ENCODE measurements around the gene PADI3. TPM values are rescaled to one million over a fixed set of nuclear protein-coding genes. Genes with fewer than 3 reads are reported as not detected.

Gene PADI3, protein sequence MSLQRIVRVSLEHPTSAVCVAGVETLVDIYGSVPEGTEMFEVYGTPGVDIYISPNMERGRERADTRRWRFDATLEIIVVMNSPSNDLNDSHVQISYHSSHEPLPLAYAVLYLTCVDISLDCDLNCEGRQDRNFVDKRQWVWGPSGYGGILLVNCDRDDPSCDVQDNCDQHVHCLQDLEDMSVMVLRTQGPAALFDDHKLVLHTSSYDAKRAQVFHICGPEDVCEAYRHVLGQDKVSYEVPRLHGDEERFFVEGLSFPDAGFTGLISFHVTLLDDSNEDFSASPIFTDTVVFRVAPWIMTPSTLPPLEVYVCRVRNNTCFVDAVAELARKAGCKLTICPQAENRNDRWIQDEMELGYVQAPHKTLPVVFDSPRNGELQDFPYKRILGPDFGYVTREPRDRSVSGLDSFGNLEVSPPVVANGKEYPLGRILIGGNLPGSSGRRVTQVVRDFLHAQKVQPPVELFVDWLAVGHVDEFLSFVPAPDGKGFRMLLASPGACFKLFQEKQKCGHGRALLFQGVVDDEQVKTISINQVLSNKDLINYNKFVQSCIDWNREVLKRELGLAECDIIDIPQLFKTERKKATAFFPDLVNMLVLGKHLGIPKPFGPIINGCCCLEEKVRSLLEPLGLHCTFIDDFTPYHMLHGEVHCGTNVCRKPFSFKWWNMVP
- 10 to 100 TPM; 14.1 to 31.0 TPM for polyA plus RNA-seq

DNA sequence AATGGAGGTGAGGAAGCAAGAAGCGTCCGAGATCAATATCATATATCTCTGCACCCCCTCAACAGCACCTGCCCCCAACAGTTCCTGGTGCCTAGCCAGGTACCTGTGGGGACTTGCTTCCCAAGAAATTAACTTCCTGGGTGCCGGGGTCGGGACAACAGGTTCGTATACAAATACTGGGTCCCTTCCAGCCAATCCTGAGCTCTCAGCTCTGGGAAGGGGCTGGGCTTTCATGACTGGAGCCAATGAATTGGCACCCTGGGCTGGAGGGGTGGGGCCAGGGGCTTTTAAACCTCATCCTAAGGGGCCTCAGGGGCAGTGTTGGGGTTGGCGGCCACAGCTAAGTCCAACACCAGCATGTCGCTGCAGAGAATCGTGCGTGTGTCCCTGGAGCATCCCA, at the start of gene PADI3:
PADI3 (plus strand) TSS at position 318 of the 400 bp plus-strand sequence; CDS start at position 358, 40 bp downstream.
- peaks cover 4 to 19% of the 10 kb centered on the region in 2 donors for H3K4me1 ChIP-seq (ENCODE audit: control insufficient read depth in 2 of 2, insufficient read depth in 2 of 2, low read length in 1 of 2)
- H3K9me3 ChIP-seq (ENCODE audit: control insufficient read depth in 2 of 2, insufficient read depth in 1 of 2, low read depth in 1 of 2, low read length in 1 of 2): no peaks in the 10 kb centered on the region
- no peak within 1 kb of the TSS for H3K4me3 ChIP-seq (ENCODE audit: low read depth in 1 of 2, low read length in 2 of 2)
- H3K36me3 ChIP-seq (ENCODE audit: control insufficient read depth in 2 of 2, insufficient read depth in 2 of 2, low read length in 1 of 2): peaks cover 0 to 6% of the 10 kb centered on the region in 2 donors
- 72 to 74% methylated on average over 9 of the region's 9 CpGs for WGBS, 2 donors
- H3K27me3 ChIP-seq (ENCODE audit: control insufficient read depth in 1 of 2, insufficient read depth in 2 of 2, low read length in 2 of 2): no peaks in the 10 kb centered on the region
- peak within 1 kb of the TSS in 1 of 2 donors; percentile 28 for H3K27ac ChIP-seq (ENCODE audit: low read depth in 2 of 2, low read length in 1 of 2)

DNA sequence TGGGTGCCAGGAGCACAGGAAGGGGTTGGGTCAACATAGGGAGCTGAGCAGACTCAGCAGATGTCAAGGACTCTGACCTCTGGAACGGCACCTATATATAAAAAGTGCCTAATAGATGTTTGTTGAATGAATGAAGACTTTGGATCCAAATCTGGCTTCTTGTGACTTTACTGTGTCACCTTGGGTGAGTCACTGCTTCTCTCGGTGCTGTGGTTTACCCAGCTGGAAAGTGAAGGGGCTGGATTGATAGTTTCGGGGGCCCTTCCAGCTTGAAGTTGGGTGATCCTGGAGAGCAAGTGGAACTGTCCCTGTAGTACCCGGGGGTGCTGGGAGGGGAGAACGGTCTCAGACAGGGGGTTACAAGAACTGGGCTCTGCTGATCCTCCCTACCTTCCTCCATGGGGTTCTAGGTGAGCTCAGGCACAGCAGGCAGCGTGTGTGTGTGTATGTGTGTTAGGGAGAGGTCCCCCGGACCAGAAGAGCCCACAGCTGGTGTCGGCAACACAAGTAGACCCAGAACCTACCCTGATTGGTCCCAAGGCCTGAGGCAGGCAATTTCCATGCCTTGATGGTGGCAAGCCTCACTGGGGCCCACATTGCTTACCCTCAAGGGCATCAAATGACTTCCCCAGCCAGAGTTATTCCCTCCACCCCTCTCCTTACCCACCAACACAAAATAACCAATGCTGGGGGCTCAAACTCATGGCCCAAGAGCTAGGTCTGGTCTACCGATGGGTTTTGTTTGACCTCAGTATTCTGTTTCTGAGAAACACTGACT, 49.4 kb upstream of the PADI3 start:
- Histone ChIP-seq H3K4me1 (ENCODE audit: control insufficient read depth in 2 of 2, insufficient read depth in 2 of 2, low read length in 1 of 2) (peaks cover 0 to 3% of the 10 kb centered on the region in 2 donors), H3K27me3 (ENCODE audit: control insufficient read depth in 1 of 2, insufficient read depth in 2 of 2, low read length in 2 of 2) (no peaks in the 10 kb centered on the region), H3K9me3 (ENCODE audit: control insufficient read depth in 2 of 2, insufficient read depth in 1 of 2, low read depth in 1 of 2, low read length in 1 of 2) (peaks cover 0 to 5% of the 10 kb centered on the region in 2 donors), H3K4me3 (ENCODE audit: low read depth in 1 of 2, low read length in 2 of 2) (no peak overlapping the region), H3K36me3 (ENCODE audit: control insufficient read depth in 2 of 2, insufficient read depth in 2 of 2, low read length in 1 of 2) (no peaks in the 10 kb centered on the region), H3K27ac (ENCODE audit: low read depth in 2 of 2, low read length in 1 of 2) (no peak overlapping the region)
- 76 to 78% methylated on average over 9 of the region's 9 CpGs for WGBS, 2 donors

DNA sequence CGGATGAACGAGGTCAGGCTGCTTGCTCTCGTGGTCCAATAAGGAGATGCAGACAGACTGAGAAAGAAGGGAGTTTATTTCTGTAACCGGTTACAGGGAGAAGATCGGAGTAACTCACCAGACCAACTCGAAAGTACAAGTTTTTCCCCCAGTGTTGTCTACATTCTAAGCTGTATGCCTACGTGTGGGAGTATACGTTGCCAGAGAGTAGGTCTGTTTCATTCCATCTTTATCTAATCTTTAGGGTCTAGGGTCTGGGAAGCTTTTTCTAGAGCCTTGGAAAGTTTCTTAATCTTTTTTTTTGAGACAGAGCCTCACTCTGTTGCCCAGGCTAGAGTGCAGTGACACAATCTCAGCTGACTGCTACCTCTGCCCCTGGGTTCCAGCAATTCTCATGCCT, 48.7 kb upstream of the PADI3 start:
- no peaks in the 10 kb centered on the region for H3K36me3 ChIP-seq (ENCODE audit: control insufficient read depth in 2 of 2, insufficient read depth in 2 of 2, low read length in 1 of 2)
- 72 to 76% methylated on average over 8 of the region's 8 CpGs for WGBS, 2 donors
- H3K4me3 ChIP-seq (ENCODE audit: low read depth in 1 of 2, low read length in 2 of 2): no peak overlapping the region
- no peaks in the 10 kb centered on the region for H3K27me3 ChIP-seq (ENCODE audit: control insufficient read depth in 1 of 2, insufficient read depth in 2 of 2, low read length in 2 of 2)
- H3K27ac ChIP-seq (ENCODE audit: low read depth in 2 of 2, low read length in 1 of 2): no peak overlapping the region
- H3K4me1 ChIP-seq (ENCODE audit: control insufficient read depth in 2 of 2, insufficient read depth in 2 of 2, low read length in 1 of 2): peaks cover 2 to 9% of the 10 kb centered on the region in 2 donors
- H3K9me3 ChIP-seq (ENCODE audit: control insufficient read depth in 2 of 2, insufficient read depth in 1 of 2, low read depth in 1 of 2, low read length in 1 of 2): peaks cover 0 to 5% of the 10 kb centered on the region in 2 donors

DNA sequence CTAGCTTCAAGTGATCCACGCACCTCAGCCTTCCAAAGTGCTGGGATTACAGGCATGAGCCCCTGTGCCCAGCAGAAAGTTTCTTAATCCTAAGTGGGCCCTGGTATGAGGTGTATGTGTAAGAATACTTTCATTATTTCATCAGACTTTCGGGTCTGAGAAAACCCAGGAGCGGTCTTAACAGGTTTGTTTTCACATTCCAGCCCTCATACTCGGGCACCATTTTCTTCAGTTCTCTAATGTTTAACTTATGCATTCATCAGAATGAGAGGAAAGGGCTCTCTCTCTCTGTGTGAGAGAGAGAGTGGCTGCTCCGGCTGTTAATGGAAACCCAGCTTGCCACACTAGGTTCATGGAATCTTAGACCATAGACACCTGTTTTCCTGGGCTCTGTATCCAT, 48.1 kb upstream of the PADI3 start:
- WGBS, 2 donors: 73 to 78% methylated on average over 5 of the region's 5 CpGs

DNA sequence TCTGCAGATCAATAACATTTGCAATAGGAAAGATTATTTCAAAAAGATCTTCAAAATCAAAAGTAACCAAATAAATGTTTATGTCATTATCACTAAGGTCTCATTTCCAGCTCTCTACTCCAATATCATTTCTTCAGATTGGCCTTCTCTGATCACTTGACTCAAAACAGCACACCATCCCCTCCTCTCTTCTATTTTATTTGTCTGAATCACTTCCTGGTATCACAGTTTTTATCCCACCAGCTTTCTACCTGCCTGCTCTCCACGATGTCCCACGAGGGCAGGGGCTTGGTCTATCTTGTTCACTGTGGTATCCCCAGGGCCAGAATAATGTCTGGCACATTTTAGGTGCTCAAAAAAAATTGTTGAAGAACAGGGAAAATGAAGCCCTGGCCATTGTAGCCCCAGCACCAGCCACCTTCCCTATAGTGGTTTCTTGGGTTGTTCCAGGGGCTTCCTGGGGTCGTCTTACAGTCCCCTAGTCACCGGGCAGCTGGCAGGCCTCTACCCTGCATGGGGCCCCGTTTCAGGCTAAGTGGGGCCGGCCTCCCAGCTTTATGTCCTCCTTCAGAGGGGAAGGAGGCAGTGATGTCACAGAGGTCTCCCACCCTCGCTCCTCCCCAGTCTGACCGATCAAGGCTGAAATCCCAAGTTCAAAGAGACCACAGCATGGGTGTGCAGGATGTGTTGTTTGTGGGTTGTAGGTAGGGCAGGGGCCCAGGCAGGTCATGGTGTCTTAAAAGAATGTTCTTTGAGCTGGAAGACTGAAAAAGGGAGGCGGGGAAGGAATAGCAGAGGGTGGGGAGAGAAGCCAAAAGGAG, 47.5 kb upstream of the PADI3 start:
- H3K4me3 ChIP-seq (ENCODE audit: low read depth in 1 of 2, low read length in 2 of 2): no peak overlapping the region
- WGBS, 2 donors: 62% methylated on average over 9 of the region's 9 CpGs
- H3K36me3 ChIP-seq (ENCODE audit: control insufficient read depth in 2 of 2, insufficient read depth in 2 of 2, low read length in 1 of 2): no peaks in the 10 kb centered on the region
- H3K9me3 ChIP-seq (ENCODE audit: control insufficient read depth in 2 of 2, insufficient read depth in 1 of 2, low read depth in 1 of 2, low read length in 1 of 2): peaks cover 0 to 5% of the 10 kb centered on the region in 2 donors
- H3K27me3 ChIP-seq (ENCODE audit: control insufficient read depth in 1 of 2, insufficient read depth in 2 of 2, low read length in 2 of 2): no peaks in the 10 kb centered on the region
- peaks cover 2 to 10% of the 10 kb centered on the region in 2 donors for H3K4me1 ChIP-seq (ENCODE audit: control insufficient read depth in 2 of 2, insufficient read depth in 2 of 2, low read length in 1 of 2)
- no peak overlapping the region for H3K27ac ChIP-seq (ENCODE audit: low read depth in 2 of 2, low read length in 1 of 2)

More for the DNA sequence above, 48.1 kb upstream of the PADI3 start:
- H3K27me3 ChIP-seq (ENCODE audit: control insufficient read depth in 1 of 2, insufficient read depth in 2 of 2, low read length in 2 of 2): no peaks in the 10 kb centered on the region
- H3K36me3 ChIP-seq (ENCODE audit: control insufficient read depth in 2 of 2, insufficient read depth in 2 of 2, low read length in 1 of 2): no peaks in the 10 kb centered on the region
- peaks cover 0 to 5% of the 10 kb centered on the region in 2 donors for H3K9me3 ChIP-seq (ENCODE audit: control insufficient read depth in 2 of 2, insufficient read depth in 1 of 2, low read depth in 1 of 2, low read length in 1 of 2)
- peaks cover 2 to 10% of the 10 kb centered on the region in 2 donors for H3K4me1 ChIP-seq (ENCODE audit: control insufficient read depth in 2 of 2, insufficient read depth in 2 of 2, low read length in 1 of 2)
- H3K27ac ChIP-seq (ENCODE audit: low read depth in 2 of 2, low read length in 1 of 2): no peak overlapping the region
- no peak overlapping the region for H3K4me3 ChIP-seq (ENCODE audit: low read depth in 1 of 2, low read length in 2 of 2)

DNA sequence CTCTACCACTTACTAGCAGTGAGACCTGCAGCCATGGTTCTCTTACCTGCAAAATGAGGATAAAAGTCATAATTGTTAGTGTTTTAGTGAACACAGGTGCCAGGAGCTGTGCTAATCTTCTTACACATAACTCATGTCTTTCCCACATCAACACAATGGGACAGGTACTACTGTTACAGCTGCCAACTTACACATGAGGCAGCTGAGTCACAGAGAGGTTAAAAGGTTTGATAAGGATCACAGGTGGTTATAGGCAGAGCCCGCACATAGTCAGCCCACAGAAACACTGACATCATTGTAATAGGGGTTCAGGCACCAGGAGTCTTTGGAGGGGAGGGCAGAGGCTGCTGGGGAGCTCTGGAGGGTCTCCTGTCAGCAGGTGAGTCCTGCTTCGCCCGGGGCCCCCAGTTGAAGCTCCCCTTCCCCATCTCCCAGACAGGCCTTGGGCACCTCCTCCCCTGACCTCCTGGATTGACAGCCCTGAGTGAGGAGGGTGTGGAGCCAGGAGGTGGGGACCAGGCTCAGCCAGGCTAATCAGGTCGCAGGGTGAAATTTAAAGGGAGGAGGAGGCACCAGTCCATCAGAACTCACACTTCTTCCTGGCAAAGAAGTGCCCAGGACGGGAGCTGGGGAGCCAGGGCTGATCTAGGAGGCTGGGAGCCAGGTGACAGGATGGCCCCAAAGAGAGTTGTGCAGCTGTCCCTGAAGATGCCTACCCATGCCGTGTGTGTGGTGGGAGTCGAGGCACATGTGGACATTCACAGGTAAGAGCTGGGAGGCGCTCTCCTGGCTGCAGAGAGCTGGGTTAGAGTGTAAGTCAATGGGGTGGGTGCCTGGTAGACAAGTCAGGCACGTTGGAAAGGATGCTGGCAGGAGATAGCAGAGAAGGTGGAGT, 44.1 kb upstream of the PADI3 start, which contains the start of gene PADI1:
PADI1 (plus strand) TSS at position 583 of the 895 bp plus-strand sequence; CDS start at position 673, 90 bp downstream.
- Histone ChIP-seq H3K36me3 (ENCODE audit: control insufficient read depth in 2 of 2, insufficient read depth in 2 of 2, low read length in 1 of 2) (peaks cover 0 to 2% of the 10 kb centered on the region in 2 donors), H3K27ac (ENCODE audit: low read depth in 2 of 2, low read length in 1 of 2) (peak within 1 kb of the TSS; percentile 92 to 97), H3K4me3 (ENCODE audit: low read depth in 1 of 2, low read length in 2 of 2) (peak within 1 kb of the TSS; percentile 52 to 62), H3K9me3 (ENCODE audit: control insufficient read depth in 2 of 2, insufficient read depth in 1 of 2, low read depth in 1 of 2, low read length in 1 of 2) (no peaks in the 10 kb centered on the region), H3K4me1 (ENCODE audit: control insufficient read depth in 2 of 2, insufficient read depth in 2 of 2, low read length in 1 of 2) (peaks cover 2 to 21% of the 10 kb centered on the region in 2 donors), H3K27me3 (ENCODE audit: control insufficient read depth in 1 of 2, insufficient read depth in 2 of 2, low read length in 2 of 2) (no peaks in the 10 kb centered on the region)
- 59 to 68% methylated on average over 9 of the region's 9 CpGs for WGBS, 2 donors

DNA sequence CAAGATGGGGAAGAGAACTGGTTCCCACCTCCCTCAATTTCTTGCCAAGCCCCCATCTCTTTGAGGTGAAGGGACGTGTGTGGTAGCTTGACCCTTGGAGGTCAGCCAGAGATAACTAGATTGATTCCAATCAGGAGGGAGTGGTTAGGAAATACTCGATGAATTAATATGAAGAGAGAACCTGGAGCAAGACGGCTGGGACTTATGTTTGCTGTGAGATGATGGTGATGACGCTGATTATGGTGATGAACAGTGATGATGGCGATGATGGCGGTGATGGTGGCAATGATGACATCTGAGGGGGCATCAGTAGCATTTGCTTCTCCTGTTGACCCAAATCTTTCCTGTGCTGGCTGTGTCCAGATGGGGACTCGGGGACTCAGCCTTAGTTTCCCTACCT, 43.2 kb upstream of the PADI3 start:
- WGBS, 2 donors: 86 to 89% methylated on average over 7 of the region's 7 CpGs

DNA sequence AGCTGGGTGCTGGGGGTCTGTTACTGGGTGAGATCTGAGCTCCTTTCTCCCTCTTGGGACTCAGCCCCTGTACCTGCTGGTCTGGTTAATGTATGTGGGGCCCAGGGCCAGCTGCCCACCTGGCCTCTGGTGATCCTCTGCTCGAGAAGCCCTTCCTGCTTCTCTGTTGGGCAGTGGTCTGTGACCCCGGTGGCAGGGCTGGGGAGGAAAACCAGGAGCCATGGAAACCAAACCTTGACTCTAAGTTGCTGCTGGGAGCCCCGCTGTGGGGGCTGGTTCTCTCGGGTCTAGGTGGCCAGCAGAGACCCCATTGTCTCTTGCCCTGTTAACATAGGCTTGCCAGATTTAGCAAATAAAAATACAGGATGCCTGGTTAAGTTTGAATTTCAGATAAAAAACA, 42.7 kb upstream of the PADI3 start:
- H3K27me3 ChIP-seq (ENCODE audit: control insufficient read depth in 1 of 2, insufficient read depth in 2 of 2, low read length in 2 of 2): no peaks in the 10 kb centered on the region
- H3K4me1 ChIP-seq (ENCODE audit: control insufficient read depth in 2 of 2, insufficient read depth in 2 of 2, low read length in 1 of 2): peaks cover 2 to 21% of the 10 kb centered on the region in 2 donors
- H3K9me3 ChIP-seq (ENCODE audit: control insufficient read depth in 2 of 2, insufficient read depth in 1 of 2, low read depth in 1 of 2, low read length in 1 of 2): no peaks in the 10 kb centered on the region
- WGBS, 2 donors: 67 to 71% methylated on average over 4 of the region's 4 CpGs
- peak overlapping the region; percentile 92 to 97 for H3K27ac ChIP-seq (ENCODE audit: low read depth in 2 of 2, low read length in 1 of 2)
- peak overlapping the region; percentile 52 to 62 for H3K4me3 ChIP-seq (ENCODE audit: low read depth in 1 of 2, low read length in 2 of 2)
- H3K36me3 ChIP-seq (ENCODE audit: control insufficient read depth in 2 of 2, insufficient read depth in 2 of 2, low read length in 1 of 2): peaks cover 0 to 2% of the 10 kb centered on the region in 2 donors

More for the DNA sequence above, 43.2 kb upstream of the PADI3 start:
- Histone ChIP-seq H3K27ac (ENCODE audit: low read depth in 2 of 2, low read length in 1 of 2) (peak overlapping the region; percentile 92 to 97), H3K4me3 (ENCODE audit: low read depth in 1 of 2, low read length in 2 of 2) (peak overlapping the region; percentile 52 to 62), H3K36me3 (ENCODE audit: control insufficient read depth in 2 of 2, insufficient read depth in 2 of 2, low read length in 1 of 2) (peaks cover 0 to 2% of the 10 kb centered on the region in 2 donors), H3K9me3 (ENCODE audit: control insufficient read depth in 2 of 2, insufficient read depth in 1 of 2, low read depth in 1 of 2, low read length in 1 of 2) (no peaks in the 10 kb centered on the region), H3K4me1 (ENCODE audit: control insufficient read depth in 2 of 2, insufficient read depth in 2 of 2, low read length in 1 of 2) (peaks cover 2 to 21% of the 10 kb centered on the region in 2 donors), H3K27me3 (ENCODE audit: control insufficient read depth in 1 of 2, insufficient read depth in 2 of 2, low read length in 2 of 2) (no peaks in the 10 kb centered on the region)
